Measurements from ENCODE around the gene CCNJL.
"Not testable (repeated sequence)": the region's sequence is repeated elsewhere in the genome, so short reads cannot be mapped to it uniquely, and the experiment has no call there.

Gene CCNJL

DNA sequence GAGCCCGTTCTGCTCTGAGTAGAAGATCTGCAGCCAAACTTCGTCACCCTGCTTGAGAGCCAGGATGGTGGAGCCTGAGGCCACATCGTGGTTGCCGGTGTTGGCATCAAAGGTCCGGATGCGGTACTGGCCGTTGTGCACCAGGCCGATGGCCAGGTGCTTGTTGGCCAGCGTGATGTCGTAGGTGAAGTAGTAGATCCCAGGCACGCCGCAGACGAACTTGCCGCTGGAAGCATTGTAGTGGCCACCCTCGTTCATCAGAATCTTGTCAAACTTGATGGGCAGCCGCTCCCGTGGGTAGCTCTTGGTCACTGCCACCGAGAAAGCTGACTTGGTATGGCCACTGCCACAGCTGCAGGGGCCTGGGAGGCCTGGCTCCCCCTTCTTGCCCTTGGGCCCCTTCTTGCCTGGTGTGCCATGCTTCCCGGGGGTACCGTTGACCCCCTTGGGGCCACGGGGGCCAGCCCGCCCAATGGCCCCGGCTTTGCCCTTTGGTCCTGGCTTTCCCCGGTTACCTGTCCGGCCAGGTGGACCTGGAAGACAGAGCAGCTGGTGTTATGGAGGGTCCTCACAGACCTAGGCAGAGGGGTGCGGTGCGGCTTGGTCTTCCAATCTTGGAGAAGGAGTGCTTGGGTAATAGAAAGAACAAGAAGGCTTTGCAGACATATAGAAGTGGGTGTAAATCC, 37.0 kb upstream of the CCNJL start:
- in situ Hi-C loops (cut with MboI; ENCODE audit: low sequenced_read_pairs, unreplicated experiment), result loop anchor here (5.0 to 10.0 kb wide), 2 partner anchors 147 to 325 kb away; no protein-coding TSS in a partner anchor
- no peak for TF ChIP-seq CTCF (IDR thresholded peaks at IDR 0.05; ENCODE audit: borderline replicate concordance, control extremely low read depth, extremely low read depth, insufficient read depth, missing control alignments)
- no peak for DNase-seq (ENCODE audit: low spot score)

DNA sequence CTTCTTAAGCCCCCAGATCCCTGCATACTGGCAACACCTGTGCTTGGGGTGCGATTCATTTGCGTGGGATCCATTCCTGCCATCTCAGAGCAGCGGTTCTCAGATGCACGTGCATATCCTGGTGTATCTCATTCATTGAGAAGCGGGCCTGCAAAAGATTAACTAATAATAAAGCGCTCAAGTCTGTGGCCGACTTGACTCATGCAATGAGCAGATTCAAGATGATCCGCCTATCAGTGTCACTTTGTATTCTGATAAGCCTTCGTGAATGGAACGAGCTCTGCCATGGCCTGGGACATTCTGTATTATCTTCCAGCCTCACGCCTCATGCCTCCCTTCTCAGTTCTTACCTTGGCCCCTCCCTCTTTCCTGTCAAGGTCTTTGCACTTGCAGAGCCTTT, 35.7 kb upstream of the CCNJL start:
- no peak for TF ChIP-seq CTCF (IDR thresholded peaks at IDR 0.05; ENCODE audit: borderline replicate concordance, control extremely low read depth, extremely low read depth, insufficient read depth, missing control alignments)
- in situ Hi-C loops (cut with MboI; ENCODE audit: low sequenced_read_pairs, unreplicated experiment), result loop anchor here (5.0 to 10.0 kb wide), 2 partner anchors 146 to 323 kb away; no protein-coding TSS in a partner anchor
- DNase-seq (ENCODE audit: low spot score), result no peak

- no peak for DNase-seq (ENCODE audit: low spot score)
- in situ Hi-C loops (cut with MboI; ENCODE audit: low sequenced_read_pairs, unreplicated experiment), result loop anchor here (5.0 to 10.0 kb wide), 2 partner anchors 145 to 323 kb away; no protein-coding TSS in a partner anchor
- no peak for TF ChIP-seq CTCF (IDR thresholded peaks at IDR 0.05; ENCODE audit: borderline replicate concordance, control extremely low read depth, extremely low read depth, insufficient read depth, missing control alignments)
These were observed 35.1 kb upstream of the CCNJL start for GRCh38 chr5:160347448-160347847.

DNA sequence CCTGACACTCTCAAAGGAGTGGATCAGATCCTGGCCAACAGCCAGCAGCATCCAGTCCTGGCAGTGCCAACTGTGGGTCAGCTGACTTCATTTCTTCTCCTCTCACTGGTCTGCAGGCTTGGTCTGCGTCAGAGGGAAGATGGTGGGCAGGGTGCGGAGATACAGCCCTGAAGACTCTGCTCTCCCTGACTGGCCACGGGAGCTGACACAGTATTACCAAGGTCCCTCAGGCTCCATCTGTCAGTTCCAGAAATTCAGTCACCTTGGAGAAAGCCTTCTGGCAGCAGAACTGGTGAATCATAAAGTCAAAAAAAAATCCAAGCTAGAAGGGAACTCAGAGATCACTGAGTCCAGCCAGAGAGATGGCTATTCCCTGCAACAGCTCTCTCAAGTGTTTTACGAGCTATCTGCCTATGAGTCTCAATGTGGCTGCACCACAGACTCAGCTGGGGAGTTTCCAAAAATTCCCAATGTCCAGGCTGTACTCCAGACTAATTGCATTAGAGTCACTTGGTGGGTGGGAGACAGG, 30.1 kb upstream of the CCNJL start:
- in situ Hi-C loops (cut with MboI; ENCODE audit: low sequenced_read_pairs, unreplicated experiment), result loop anchor here (10.0 kb wide), 1 partner anchor 318 kb away; no protein-coding TSS in a partner anchor
- no peak for DNase-seq (ENCODE audit: low spot score)
- no peak for TF ChIP-seq CTCF (IDR thresholded peaks at IDR 0.05; ENCODE audit: borderline replicate concordance, control extremely low read depth, extremely low read depth, insufficient read depth, missing control alignments)

GRCh38 chr5:160341309-160341870, 29.0 kb upstream of the CCNJL start:
- no peak for DNase-seq (ENCODE audit: low spot score)
- TF ChIP-seq CTCF (IDR thresholded peaks at IDR 0.05; ENCODE audit: borderline replicate concordance, control extremely low read depth, extremely low read depth, insufficient read depth, missing control alignments), result no peak
- in situ Hi-C loops (cut with MboI; ENCODE audit: low sequenced_read_pairs, unreplicated experiment), result loop anchor here (10.0 kb wide), 1 partner anchor 317 kb away; no protein-coding TSS in a partner anchor

DNA sequence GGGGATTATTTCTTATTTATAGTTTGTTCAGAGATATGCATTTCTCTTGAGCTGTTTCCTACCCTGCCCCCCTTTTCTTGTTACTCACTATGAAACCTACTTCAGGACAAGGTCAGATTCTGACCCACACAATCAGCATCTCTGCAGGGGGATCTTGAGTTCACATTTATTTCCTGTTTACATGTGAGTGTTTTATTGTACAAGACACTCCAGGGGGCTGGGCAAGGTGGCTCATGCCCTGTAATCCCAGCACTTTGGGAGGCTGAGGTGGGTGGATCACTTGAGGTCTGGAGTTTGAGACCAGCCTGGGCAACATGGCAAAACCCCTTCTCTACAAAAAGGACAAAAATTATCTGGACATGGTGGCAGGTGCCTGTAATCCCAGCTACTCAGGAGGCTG, 28.1 kb upstream of the CCNJL start:
- not testable (repeated sequence) for DNase-seq (ENCODE audit: low spot score)
- in situ Hi-C loops (cut with MboI; ENCODE audit: low sequenced_read_pairs, unreplicated experiment), result loop anchor here (10.0 kb wide), 1 partner anchor 316 kb away; no protein-coding TSS in a partner anchor

All from GM13976 (cell line).